Kidney capillary endothelial cell (primary cell): Measurements from ENCODE around the gene BEND5.

ENCODE experiments used
- DNase-seq: peaks from one replicate; pipeline ENCODE4 v3.0.0-alpha.2; 2018; ENCODE audit warnings: low spot score

The BEND5 gene

GRCh38 chr1:48761986-48762385 lies 14.7 kb downstream of the BEND5 start:
- DNase-seq = no peak

DNA sequence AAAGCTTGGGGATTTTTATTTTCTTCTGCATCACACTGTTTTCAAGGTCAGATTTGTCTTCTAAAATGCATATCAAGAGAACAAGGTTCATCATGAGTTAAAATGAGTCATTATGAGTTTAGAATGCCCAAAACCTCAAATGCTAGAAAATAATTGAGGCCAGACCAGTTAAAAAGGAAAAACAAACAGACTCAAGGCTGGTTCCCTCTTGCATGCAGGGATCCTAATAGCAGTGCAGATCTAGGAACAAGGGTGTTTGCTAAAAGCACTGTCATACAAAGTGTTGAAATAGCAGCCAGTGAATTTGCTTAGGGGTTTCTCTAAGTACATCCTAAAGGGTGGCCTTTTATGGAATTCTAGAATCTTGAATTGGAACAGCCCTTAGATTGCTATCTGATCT lies 15.3 kb downstream of the BEND5 start:
- DNase-seq = no peak

- DNase-seq = no peak
Observed at GRCh38 chr1:48760857-48761256, 15.8 kb downstream of the BEND5 start.

DNA sequence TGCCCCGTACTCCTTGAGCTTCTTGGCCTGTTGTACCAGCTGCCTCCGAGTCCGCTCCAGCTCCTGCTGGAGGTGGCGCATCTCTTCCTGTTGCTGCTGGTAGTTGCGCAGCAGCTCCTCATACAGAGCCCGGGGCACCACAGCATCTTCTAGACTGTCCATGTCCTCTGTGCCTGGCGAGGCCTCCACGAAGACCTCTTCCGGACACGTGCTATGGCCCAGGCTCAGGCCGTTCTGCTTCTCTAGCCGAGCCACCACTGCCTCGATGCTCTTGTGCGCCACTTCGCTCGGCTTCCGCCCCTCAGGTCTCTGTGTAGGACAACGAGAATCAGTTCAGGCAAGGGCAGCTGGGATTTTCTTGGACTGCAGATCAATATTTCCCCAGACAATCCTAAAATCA lies 17.7 kb downstream of the BEND5 start:
- no peak for DNase-seq

- no peak for DNase-seq
Observed at GRCh38 chr1:48757363-48757762, 19.3 kb downstream of the BEND5 start.

GRCh38 chr1:48756683-48757316 lies 19.9 kb downstream of the BEND5 start:
- no peak for DNase-seq

DNA sequence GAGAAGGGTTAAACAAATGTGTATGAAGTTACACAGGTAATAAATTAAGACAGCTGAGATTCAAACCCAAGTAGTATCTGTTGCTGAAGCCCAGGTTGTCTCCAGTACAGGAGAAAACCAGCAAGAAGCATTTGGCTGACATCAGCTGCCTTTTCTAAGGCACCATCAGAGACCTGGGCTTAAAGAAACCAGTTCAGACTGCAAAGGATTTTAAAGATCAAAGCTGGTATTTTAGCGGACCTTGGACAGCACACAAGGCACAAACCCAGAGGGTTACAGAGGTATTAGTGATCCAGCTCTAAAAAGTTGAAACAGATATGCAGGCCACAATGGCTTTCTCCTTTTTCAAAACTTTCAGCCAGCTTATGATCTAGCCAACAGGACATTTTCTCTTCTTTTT lies 23.4 kb downstream of the BEND5 start:
- DNase-seq = no peak

DNA sequence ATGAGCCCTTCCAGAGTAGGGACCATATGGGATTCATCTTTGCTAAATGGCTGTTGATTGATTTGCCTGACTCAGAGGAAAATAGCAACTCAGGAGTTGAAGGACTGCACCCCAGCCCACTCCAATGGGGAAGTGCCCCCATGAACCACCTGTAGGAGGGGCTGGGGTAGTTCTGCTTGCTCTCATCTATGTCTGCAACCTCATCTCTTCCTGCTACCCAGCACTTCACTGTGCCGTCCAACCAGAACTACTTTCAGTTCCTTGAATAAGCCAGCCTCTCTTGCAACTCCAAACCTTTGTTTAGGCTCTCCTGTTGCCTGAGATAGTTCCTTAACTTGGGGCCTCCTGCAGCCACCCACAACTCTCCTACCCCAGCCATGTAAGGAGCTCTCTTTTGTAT lies 26.6 kb downstream of the BEND5 start:
- DNase-seq = no peak

GRCh38 chr1:48749068-48749467 lies 27.6 kb downstream of the BEND5 start:
- no peak for DNase-seq

DNA sequence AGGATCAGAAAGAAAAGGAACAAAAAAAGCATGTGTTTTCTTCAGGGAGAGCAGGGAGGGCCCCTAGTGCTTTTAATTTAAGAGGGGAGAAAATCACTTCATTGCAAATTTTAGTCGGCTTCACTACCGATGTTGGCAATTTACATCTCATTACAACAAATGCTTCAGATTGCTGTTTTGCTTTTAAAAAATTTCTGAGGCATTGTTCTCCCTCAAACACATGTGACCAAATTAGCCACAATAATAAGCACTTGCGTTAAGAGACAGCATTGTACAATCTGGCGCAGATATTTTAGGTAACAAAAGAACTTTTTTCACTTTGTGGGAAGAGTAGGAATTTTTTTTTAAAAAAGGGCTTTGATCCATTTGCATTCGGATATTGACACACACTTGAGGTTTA lies 29.8 kb downstream of the BEND5 start:
- no peak for DNase-seq

DNA sequence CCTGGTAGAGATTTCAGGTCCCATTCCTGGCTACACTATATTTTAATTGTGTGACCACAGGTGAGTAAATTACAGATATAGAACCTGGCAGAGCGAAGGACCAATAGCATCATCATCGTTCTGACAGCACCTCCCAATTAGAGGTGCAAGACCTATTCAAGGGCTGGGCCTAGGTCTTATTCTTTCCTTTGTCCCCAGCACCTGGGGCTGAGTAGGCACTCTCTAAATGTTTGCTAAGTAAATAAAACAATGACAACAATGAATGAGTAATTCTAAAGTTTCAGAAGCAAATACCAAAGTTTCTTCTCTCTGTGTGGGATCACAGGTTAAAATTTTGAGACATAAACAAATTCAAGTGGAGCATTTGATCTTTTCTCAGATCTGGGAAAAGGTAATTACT lies 32.7 kb downstream of the BEND5 start:
- no peak for DNase-seq

DNA sequence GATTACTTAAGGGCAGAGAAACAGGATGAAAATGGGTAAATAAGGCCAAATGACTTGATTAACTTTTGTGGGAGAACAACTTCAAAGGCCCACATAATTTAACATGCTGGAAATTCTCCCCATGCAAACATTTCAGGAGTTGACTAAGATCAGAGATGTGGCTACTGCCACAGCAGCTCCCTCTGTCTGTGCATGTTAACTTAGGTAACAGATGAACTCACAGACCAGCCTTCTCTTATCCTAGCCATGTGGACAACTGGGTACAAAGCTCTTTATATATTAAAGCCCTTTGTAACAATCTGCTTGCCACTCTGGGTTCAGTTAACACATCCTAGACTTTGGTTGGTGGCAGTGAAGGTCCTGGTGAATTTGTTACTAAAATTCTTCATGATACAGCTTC lies 33.2 kb downstream of the BEND5 start:
- DNase-seq = no peak

- no peak for DNase-seq
Observed at GRCh38 chr1:48741380-48741779, 35.3 kb downstream of the BEND5 start.

GRCh38 chr1:48740621-48741020 lies 36.1 kb downstream of the BEND5 start:
- no peak for DNase-seq

- DNase-seq = no peak
Observed at GRCh38 chr1:48739091-48739490, 37.6 kb downstream of the BEND5 start.

- no peak for DNase-seq
Observed at GRCh38 chr1:48738356-48738755, 38.3 kb downstream of the BEND5 start.

- DNase-seq = no peak
Observed at GRCh38 chr1:48735796-48736195, 40.9 kb downstream of the BEND5 start.

DNA sequence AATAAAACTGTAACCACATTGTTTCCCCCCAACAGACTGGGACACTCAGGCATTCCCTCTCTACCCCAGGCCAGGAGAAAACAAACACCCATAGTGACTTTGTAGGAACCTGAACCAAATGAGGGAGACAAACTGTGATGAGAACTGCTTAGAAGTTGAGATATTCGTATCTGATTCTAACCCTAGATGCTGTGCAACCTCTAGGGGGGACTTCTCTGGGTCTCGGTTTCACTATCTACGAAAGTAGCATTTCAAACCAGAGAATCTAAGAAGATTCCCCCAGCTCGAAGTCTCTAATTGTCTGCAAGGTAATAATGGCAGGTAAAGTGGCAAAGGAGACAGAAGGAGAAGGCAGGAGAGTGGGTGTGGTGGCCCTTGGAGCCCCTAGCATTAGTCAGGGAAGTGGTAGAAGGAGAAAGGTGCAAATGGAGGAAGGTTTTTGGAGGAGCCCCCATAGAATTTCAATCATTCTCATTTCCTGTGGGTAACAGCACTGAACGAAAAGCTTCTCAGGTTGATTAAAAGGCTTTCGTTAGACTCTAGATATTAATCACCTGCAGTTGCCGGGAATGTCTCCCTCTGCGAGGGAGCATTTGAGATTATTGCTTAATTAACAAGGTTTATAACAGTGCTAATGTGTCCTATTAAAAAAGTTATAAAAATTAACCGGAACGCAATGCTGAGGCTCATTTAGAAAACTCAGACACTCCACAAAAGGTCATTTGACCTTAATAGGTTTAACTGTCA lies 46.4 kb downstream of the BEND5 start:
- DNase-seq = no peak

DNA sequence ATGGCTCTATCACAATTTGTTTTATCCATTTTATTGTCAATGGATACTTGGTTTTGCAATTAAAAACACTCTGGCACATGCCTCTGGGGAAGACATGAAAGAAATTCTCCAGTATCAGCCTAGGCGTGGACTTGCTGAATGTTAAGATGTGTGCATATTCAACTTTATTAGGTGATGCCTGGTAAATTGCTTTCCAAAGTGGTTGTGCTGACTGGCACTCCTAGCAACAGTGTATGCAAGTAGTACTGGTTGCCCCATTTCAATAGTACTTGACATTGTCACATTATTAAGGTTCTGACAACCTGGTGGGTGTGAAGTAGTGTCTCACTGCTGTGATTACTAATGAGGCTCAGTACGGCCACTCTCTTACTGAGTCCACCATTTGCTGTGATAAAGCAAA lies 48.1 kb downstream of the BEND5 start:
- no peak for DNase-seq

- no peak for DNase-seq
Observed at GRCh38 chr1:48726557-48727215, 50.0 kb downstream of the BEND5 start.

DNA sequence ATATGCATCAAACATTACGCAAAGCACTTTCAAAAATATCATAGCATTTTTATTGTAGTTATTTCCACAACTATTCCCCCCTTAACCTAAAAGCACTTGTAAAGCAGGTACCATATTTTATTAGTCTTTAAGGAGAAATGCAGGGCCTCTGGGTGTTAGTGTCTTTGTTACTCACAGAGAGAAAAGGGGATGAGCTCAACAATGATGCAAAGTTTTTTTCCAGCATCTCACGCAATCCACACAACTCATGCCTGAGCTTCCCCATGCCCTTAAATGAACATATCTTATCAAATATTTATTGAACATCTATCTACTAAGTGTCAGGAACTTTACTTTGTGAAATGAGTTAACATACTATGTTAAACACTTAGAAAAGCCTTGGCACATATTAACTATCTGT lies 50.6 kb downstream of the BEND5 start:
- no peak for DNase-seq

GRCh38 chr1:48725341-48726046 lies 51.2 kb downstream of the BEND5 start:
- no peak for DNase-seq

DNA sequence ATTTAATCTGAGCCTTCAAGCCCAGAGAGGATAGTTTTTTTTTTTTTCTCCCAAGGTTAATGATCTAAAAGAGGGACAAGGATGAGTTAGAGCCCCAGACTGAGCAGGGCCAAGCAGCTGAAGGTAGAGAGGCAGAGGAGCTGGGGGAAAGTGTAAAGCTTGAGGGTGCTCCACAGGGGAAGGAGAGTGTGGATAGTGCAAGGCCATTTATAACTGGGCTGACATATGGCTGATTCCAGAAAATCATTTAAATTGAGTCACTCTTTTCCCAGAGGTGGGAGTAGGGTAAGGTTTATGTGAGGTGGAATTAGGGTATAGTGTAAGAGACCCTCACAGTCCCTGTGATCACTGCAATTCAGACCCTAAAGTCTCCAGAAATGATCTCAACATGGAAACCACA lies 55.8 kb downstream of the BEND5 start:
- no peak for DNase-seq
